Immature natural killer cell (primary cell): ENCODE results near the gene FEZ2. TPM values are rescaled to one million over a fixed set of nuclear protein-coding genes. Genes with fewer than 3 reads are reported as not detected.

ENCODE experiments used
- DNase-seq, 3 donors: peaks; one replicate each; pipeline ENCODE4 v3.0.0; 2022; ENCODE audit warnings: mixed read lengths in 1 of 3
- H3K27ac Mint-ChIP-seq, 6 donors: one replicate each; pipeline ENCODE4 v1.8.0; 2020; ENCODE audit warnings: mixed read lengths in 6 of 6, mild to moderate bottlenecking in 5 of 6, inconsistent platforms in 4 of 6, moderate library complexity in 3 of 6
- H3K27me3 Mint-ChIP-seq, 3 donors: one replicate each; pipeline ENCODE4 v1.8.0; 2020 to 2021; ENCODE audit warnings: low read depth in 3 of 3, mild to moderate bottlenecking in 3 of 3, mixed read lengths in 3 of 3, moderate library complexity in 3 of 3, inconsistent platforms in 1 of 3
- H3K36me3 Mint-ChIP-seq, 3 donors: one replicate each; pipeline ENCODE4 v1.8.0; 2020; ENCODE audit warnings: mixed read lengths in 3 of 3, inconsistent platforms in 2 of 3, mild to moderate bottlenecking in 2 of 3
- H3K4me1 Mint-ChIP-seq, 2 donors: one replicate each; pipeline ENCODE4 v1.8.0; 2020; ENCODE audit warnings: inconsistent platforms in 2 of 2, mild to moderate bottlenecking in 2 of 2, mixed read lengths in 2 of 2, moderate library complexity in 1 of 2
- H3K4me3 Mint-ChIP-seq, 5 donors: one replicate each; pipeline ENCODE4 v1.8.0; 2020; ENCODE audit warnings: mild to moderate bottlenecking in 5 of 5, mixed read lengths in 5 of 5, inconsistent platforms in 3 of 5, moderate library complexity in 3 of 5
- H3K9me3 Mint-ChIP-seq, 6 donors: one replicate each; pipeline ENCODE4 v1.8.0; 2020; ENCODE audit warnings: mild to moderate bottlenecking in 6 of 6, mixed read lengths in 6 of 6, inconsistent platforms in 4 of 6, moderate library complexity in 3 of 6
- polyA plus RNA-seq, 3 donors: library from polyadenylated mRNA; unstranded; fragments of 300-500 nt; fragmentation: Illumina TruSeq; gene quantifications; one replicate each; pipeline ENCODE4 v1.2.3, GENCODE V29; 2021

The FEZ2 gene
- polyA plus RNA-seq, 3 donors from 2014 or later, result 2.5 to 6.8 (median 2.8) TPM

- DNase-seq, result no peak
- H3K36me3 Mint-ChIP-seq, result peaks cover 14 to 43% (median 15%) of the 10 kb centered on the region in 3 donors
- peaks cover 29 to 58% of the 10 kb centered on the region in 2 donors for H3K4me1 Mint-ChIP-seq
- H3K4me3 Mint-ChIP-seq, result no peak overlapping the region
- H3K27me3 Mint-ChIP-seq, result peaks cover 0 to 2% (median 0%) of the 10 kb centered on the region in 3 donors
- no peaks in the 10 kb centered on the region for H3K9me3 Mint-ChIP-seq
- H3K27ac Mint-ChIP-seq, result peak overlapping the region in 1 of 6 donors; percentile 58
These were observed 52.0 kb downstream of the FEZ2 start for GRCh38 chr2:36545871-36546416.

- H3K4me3 Mint-ChIP-seq, result no peak overlapping the region
- H3K27me3 Mint-ChIP-seq, result peaks cover 0 to 2% (median 0%) of the 10 kb centered on the region in 3 donors
- H3K4me1 Mint-ChIP-seq, result peaks cover 24 to 53% of the 10 kb centered on the region in 2 donors
These were observed 53.2 kb downstream of the FEZ2 start for GRCh38 chr2:36544638-36545338.

GRCh38 chr2:36541891-36542595 is 55.9 kb downstream of the FEZ2 start:
- Mint-ChIP-seq H3K4me1 (peaks cover 9 to 29% of the 10 kb centered on the region in 2 donors), H3K4me3 (no peak overlapping the region), H3K27me3 (peaks cover 0 to 3% (median 0%) of the 10 kb centered on the region in 3 donors), H3K9me3 (no peaks in the 10 kb centered on the region), H3K27ac (peak overlapping the region in 2 of 6 donors; percentile 31 to 80), H3K36me3 (peaks cover 7 to 39% (median 10%) of the 10 kb centered on the region in 3 donors)
- DNase-seq, result no peak

More at GRCh38 chr2:36544638-36545338, 53.2 kb downstream of the FEZ2 start:
- no peaks in the 10 kb centered on the region for H3K9me3 Mint-ChIP-seq
- DNase-seq, result no peak
- H3K27ac Mint-ChIP-seq, result no peak overlapping the region
- H3K36me3 Mint-ChIP-seq, result peaks cover 11 to 43% (median 15%) of the 10 kb centered on the region in 3 donors

- Mint-ChIP-seq H3K36me3 (peaks cover 5 to 36% (median 7%) of the 10 kb centered on the region in 3 donors), H3K4me1 (peaks cover 9 to 23% of the 10 kb centered on the region in 2 donors), H3K27me3 (peaks cover 0 to 3% (median 0%) of the 10 kb centered on the region in 3 donors), H3K9me3 (no peaks in the 10 kb centered on the region), H3K27ac (peak overlapping the region in 1 of 6 donors; percentile 11), H3K4me3 (no peak overlapping the region)
- DNase-seq, result no peak
These were observed 56.8 kb downstream of the FEZ2 start for GRCh38 chr2:36540986-36541754.

- peaks cover 7 to 16% of the 10 kb centered on the region in 2 donors for H3K4me1 Mint-ChIP-seq
- H3K36me3 Mint-ChIP-seq, result peaks cover 5 to 27% (median 7%) of the 10 kb centered on the region in 3 donors
- no peak overlapping the region for H3K27ac Mint-ChIP-seq
- peaks cover 0 to 3% (median 0%) of the 10 kb centered on the region in 3 donors for H3K27me3 Mint-ChIP-seq
- no peak for DNase-seq
- no peak overlapping the region for H3K4me3 Mint-ChIP-seq
- no peaks in the 10 kb centered on the region for H3K9me3 Mint-ChIP-seq
These were observed 58.3 kb downstream of the FEZ2 start for GRCh38 chr2:36539631-36540030.

GRCh38 chr2:36538335-36538734 is 59.6 kb downstream of the FEZ2 start:
- H3K36me3 Mint-ChIP-seq, result peaks cover 5 to 23% (median 7%) of the 10 kb centered on the region in 3 donors
- H3K27ac Mint-ChIP-seq, result no peak overlapping the region
- no peak for DNase-seq
- H3K4me3 Mint-ChIP-seq, result no peak overlapping the region
- H3K4me1 Mint-ChIP-seq, result peaks cover 7 to 16% of the 10 kb centered on the region in 2 donors
- no peaks in the 10 kb centered on the region for H3K9me3 Mint-ChIP-seq
- peaks cover 0 to 3% (median 1%) of the 10 kb centered on the region in 3 donors for H3K27me3 Mint-ChIP-seq

- H3K9me3 Mint-ChIP-seq, result no peaks in the 10 kb centered on the region
- no peak for DNase-seq
- peaks cover 5 to 24% (median 11%) of the 10 kb centered on the region in 3 donors for H3K36me3 Mint-ChIP-seq
- H3K27me3 Mint-ChIP-seq, result peaks cover 0 to 3% (median 1%) of the 10 kb centered on the region in 3 donors
- H3K4me3 Mint-ChIP-seq, result no peak overlapping the region
- H3K4me1 Mint-ChIP-seq, result peaks cover 0 to 2% of the 10 kb centered on the region in 2 donors
- H3K27ac Mint-ChIP-seq, result no peak overlapping the region
These were observed 61.2 kb downstream of the FEZ2 start for GRCh38 chr2:36536776-36537175.

- peaks cover 5 to 17% (median 17%) of the 10 kb centered on the region in 3 donors for H3K36me3 Mint-ChIP-seq
- H3K27me3 Mint-ChIP-seq, result peaks cover 0 to 3% (median 1%) of the 10 kb centered on the region in 3 donors
These were observed 62.9 kb downstream of the FEZ2 start for GRCh38 chr2:36535099-36535498.

GRCh38 chr2:36534275-36534799 is 63.6 kb downstream of the FEZ2 start:
- Mint-ChIP-seq H3K36me3 (peaks cover 5 to 17% (median 17%) of the 10 kb centered on the region in 3 donors), H3K27ac (peak overlapping the region in 2 of 6 donors; percentile 19 to 63), H3K9me3 (no peaks in the 10 kb centered on the region), H3K27me3 (peaks cover 0 to 3% (median 1%) of the 10 kb centered on the region in 3 donors), H3K4me1 (peaks cover under 1 to 3% of the 10 kb centered on the region in 2 donors), H3K4me3 (no peak overlapping the region)
- no peak for DNase-seq

More at GRCh38 chr2:36535099-36535498, 62.9 kb downstream of the FEZ2 start:
- no peaks in the 10 kb centered on the region for H3K4me1 Mint-ChIP-seq
- no peak overlapping the region for H3K27ac Mint-ChIP-seq
- H3K9me3 Mint-ChIP-seq, result no peaks in the 10 kb centered on the region
- DNase-seq, result no peak
- no peak overlapping the region for H3K4me3 Mint-ChIP-seq

DNA sequence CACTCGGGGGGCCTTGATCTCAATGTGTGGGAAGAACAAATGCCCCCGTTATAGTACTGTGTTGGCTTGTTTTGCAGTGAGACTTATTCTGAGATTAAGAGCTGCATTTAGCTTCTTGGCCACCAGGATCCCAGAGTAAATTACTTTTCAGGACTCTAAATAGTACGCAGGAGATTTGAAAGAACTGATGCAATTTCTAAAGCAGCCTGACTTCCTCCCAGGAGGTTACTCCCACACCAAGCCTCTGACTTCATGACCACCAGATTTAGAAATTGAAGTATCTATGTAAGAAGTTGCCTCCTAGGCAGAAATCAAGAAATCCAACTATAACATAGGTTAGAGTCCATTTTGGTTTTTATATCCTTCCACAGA is 67.0 kb downstream of the FEZ2 start:
- Mint-ChIP-seq H3K4me3 (no peak overlapping the region), H3K4me1 (peaks cover 16 to 21% of the 10 kb centered on the region in 2 donors), H3K36me3 (peaks cover 4 to 10% (median 8%) of the 10 kb centered on the region in 3 donors), H3K27me3 (peaks cover 0 to 1% (median 0%) of the 10 kb centered on the region in 3 donors), H3K27ac (no peak overlapping the region), H3K9me3 (no peaks in the 10 kb centered on the region)
- no peak for DNase-seq

GRCh38 chr2:36530178-36530982 is 67.6 kb downstream of the FEZ2 start:
- peaks cover 4 to 12% (median 8%) of the 10 kb centered on the region in 3 donors for H3K36me3 Mint-ChIP-seq
- DNase-seq, result no peak
- peaks cover 16 to 21% of the 10 kb centered on the region in 2 donors for H3K4me1 Mint-ChIP-seq
- no peak overlapping the region for H3K4me3 Mint-ChIP-seq
- no peaks in the 10 kb centered on the region for H3K9me3 Mint-ChIP-seq
- peaks cover 0 to 1% (median 0%) of the 10 kb centered on the region in 3 donors for H3K27me3 Mint-ChIP-seq
- no peak overlapping the region for H3K27ac Mint-ChIP-seq

DNA sequence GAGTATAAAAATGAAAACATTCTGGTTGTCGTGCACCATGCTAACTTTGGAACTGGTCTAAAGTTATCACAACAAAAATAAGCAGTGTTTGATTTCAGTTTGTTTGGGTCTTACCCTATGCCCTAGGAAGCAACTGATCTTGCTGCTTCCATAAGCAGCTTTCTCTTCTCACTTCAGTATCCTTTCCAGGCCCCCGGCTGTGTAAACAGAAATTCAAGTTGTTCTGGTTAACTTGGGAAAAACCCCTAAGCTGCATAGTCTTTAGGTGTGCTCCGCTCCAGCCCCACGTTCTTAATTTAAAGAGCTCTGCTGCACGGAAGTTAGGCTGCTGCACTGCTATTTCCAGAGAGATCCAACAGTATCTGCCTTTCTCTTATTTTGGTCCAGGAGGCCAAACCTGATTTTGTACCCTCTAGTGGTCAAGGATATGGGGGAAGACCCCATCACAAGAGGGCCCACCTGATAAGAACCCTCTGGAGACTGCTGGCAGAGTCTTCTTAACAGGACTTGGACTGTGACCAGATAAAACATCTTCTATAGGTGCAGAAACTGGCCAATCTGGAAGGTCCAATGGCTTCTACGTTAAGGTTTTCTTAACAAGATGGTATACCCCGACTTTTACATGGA is 69.1 kb downstream of the FEZ2 start:
- peaks cover 16 to 21% of the 10 kb centered on the region in 2 donors for H3K4me1 Mint-ChIP-seq
- DNase-seq, result no peak
- H3K27ac Mint-ChIP-seq, result peak overlapping the region in 4 of 6 donors; percentile 61 to 82 (median 75)
- H3K27me3 Mint-ChIP-seq, result no peaks in the 10 kb centered on the region
- H3K4me3 Mint-ChIP-seq, result peak overlapping the region in 2 of 5 donors; percentile 0 to 70
- peaks cover 8 to 18% (median 17%) of the 10 kb centered on the region in 3 donors for H3K36me3 Mint-ChIP-seq
- no peaks in the 10 kb centered on the region for H3K9me3 Mint-ChIP-seq
